Measurements from ENCODE around the gene ELOVL7.
"Not testable (repeated sequence)": the region's sequence is repeated elsewhere in the genome, so short reads cannot be mapped to it uniquely, and the experiment has no call there.

Gene ELOVL7

GRCh38 chr5:60843936-60844905, at the start of gene ELOVL7:
ELOVL7 (minus strand) TSS chr5:60844269; CDS start chr5:60787397, 56,872 bp downstream.
- peaks cover 25% of the 10 kb centered on the region for H3K27me3 ChIP-seq (ENCODE audit: control insufficient read depth, insufficient read depth, low read length)
- H3K4me3 ChIP-seq (ENCODE audit: low read length) = peak within 1 kb of the TSS; percentile 71
- peak within 1 kb of the TSS; percentile 52 for H3K9ac ChIP-seq (ENCODE audit: low read length)
- H3K4me1 ChIP-seq (ENCODE audit: control insufficient read depth, low read depth, low read length) = peaks cover 4% of the 10 kb centered on the region
- H3K36me3 ChIP-seq (ENCODE audit: control insufficient read depth, low read depth, low read length) = no peaks in the 10 kb centered on the region
- H3K27ac ChIP-seq (ENCODE audit: low read length) = no peak within 1 kb of the TSS
- no peaks in the 10 kb centered on the region for H3K9me3 ChIP-seq (ENCODE audit: control insufficient read depth, low read depth, low read length)

- Histone ChIP-seq H3K27me3 (ENCODE audit: control insufficient read depth, insufficient read depth, low read length) (no peaks in the 10 kb centered on the region), H3K9me3 (ENCODE audit: control insufficient read depth, low read depth, low read length) (no peaks in the 10 kb centered on the region), H3K27ac (ENCODE audit: low read length) (no peak overlapping the region), H3K4me1 (ENCODE audit: control insufficient read depth, low read depth, low read length) (peaks cover 12% of the 10 kb centered on the region), H3K36me3 (ENCODE audit: control insufficient read depth, low read depth, low read length) (no peaks in the 10 kb centered on the region), H3K9ac (ENCODE audit: low read length) (no peak overlapping the region), H3K4me3 (ENCODE audit: low read length) (no peak overlapping the region)
These were observed 49.5 kb upstream of the ELOVL7 start for GRCh38 chr5:60893521-60893920.

DNA sequence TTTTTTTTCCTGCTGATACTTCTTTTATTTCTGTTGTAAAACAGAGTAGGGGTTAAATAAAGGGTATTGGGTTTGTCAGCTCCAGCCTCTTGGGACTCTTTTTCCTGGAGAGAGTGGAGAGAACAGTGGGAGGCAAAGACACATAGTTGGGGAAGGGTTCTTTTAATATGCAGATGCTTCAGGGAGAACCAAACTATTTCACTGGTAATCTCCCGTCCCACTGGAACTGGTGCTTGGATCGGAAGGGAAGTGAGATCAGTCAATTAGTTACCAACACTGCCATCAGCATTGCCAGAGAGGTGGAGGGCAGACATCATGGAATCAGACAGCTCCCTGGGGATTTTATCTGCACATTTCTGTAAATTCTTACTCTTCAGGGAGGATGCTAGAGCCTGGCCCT, 47.6 kb upstream of the ELOVL7 start:
- Histone ChIP-seq H3K4me3 (ENCODE audit: low read length) (no peak overlapping the region), H3K9me3 (ENCODE audit: control insufficient read depth, low read depth, low read length) (no peaks in the 10 kb centered on the region), H3K27me3 (ENCODE audit: control insufficient read depth, insufficient read depth, low read length) (no peaks in the 10 kb centered on the region), H3K36me3 (ENCODE audit: control insufficient read depth, low read depth, low read length) (no peaks in the 10 kb centered on the region), H3K4me1 (ENCODE audit: control insufficient read depth, low read depth, low read length) (peaks cover 12% of the 10 kb centered on the region), H3K27ac (ENCODE audit: low read length) (no peak overlapping the region), H3K9ac (ENCODE audit: low read length) (no peak overlapping the region)

- Histone ChIP-seq H3K36me3 (ENCODE audit: control insufficient read depth, low read depth, low read length) (no peaks in the 10 kb centered on the region), H3K9ac (ENCODE audit: low read length) (no peak overlapping the region), H3K9me3 (ENCODE audit: control insufficient read depth, low read depth, low read length) (no peaks in the 10 kb centered on the region), H3K4me3 (ENCODE audit: low read length) (no peak overlapping the region), H3K27me3 (ENCODE audit: control insufficient read depth, insufficient read depth, low read length) (no peaks in the 10 kb centered on the region), H3K4me1 (ENCODE audit: control insufficient read depth, low read depth, low read length) (peaks cover 12% of the 10 kb centered on the region), H3K27ac (ENCODE audit: low read length) (no peak overlapping the region)
These were observed 44.4 kb upstream of the ELOVL7 start for GRCh38 chr5:60888359-60889061.

DNA sequence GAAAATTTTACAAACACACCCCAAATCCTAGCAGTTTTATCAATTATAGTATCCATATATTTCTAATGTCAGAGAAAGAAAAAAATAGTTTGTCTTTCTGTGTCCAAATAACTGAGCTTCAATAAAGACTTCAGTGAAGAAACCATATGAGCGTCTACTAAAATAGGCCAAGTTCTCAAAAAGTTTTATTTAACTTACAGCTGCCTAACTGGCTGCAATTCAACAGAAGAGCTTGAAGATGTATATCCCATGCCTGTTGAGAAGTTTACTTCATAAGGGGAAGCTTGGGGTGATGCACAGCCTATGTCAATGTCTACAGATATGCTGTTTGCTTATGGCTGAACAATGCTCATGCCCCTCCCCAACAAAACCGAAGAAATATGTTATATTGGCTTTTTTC, 43.7 kb upstream of the ELOVL7 start:
- H3K27me3 ChIP-seq (ENCODE audit: control insufficient read depth, insufficient read depth, low read length) = no peaks in the 10 kb centered on the region
- no peak overlapping the region for H3K9ac ChIP-seq (ENCODE audit: low read length)
- H3K27ac ChIP-seq (ENCODE audit: low read length) = no peak overlapping the region
- no peaks in the 10 kb centered on the region for H3K36me3 ChIP-seq (ENCODE audit: control insufficient read depth, low read depth, low read length)
- no peaks in the 10 kb centered on the region for H3K9me3 ChIP-seq (ENCODE audit: control insufficient read depth, low read depth, low read length)
- H3K4me3 ChIP-seq (ENCODE audit: low read length) = no peak overlapping the region
- H3K4me1 ChIP-seq (ENCODE audit: control insufficient read depth, low read depth, low read length) = peaks cover 12% of the 10 kb centered on the region

GRCh38 chr5:60887096-60887495, 43.0 kb upstream of the ELOVL7 start:
- H3K9me3 ChIP-seq (ENCODE audit: control insufficient read depth, low read depth, low read length) = peaks cover 2% of the 10 kb centered on the region
- no peaks in the 10 kb centered on the region for H3K27me3 ChIP-seq (ENCODE audit: control insufficient read depth, insufficient read depth, low read length)
- no peaks in the 10 kb centered on the region for H3K36me3 ChIP-seq (ENCODE audit: control insufficient read depth, low read depth, low read length)
- no peak overlapping the region for H3K27ac ChIP-seq (ENCODE audit: low read length)
- no peak overlapping the region for H3K4me3 ChIP-seq (ENCODE audit: low read length)
- H3K4me1 ChIP-seq (ENCODE audit: control insufficient read depth, low read depth, low read length) = peaks cover 10% of the 10 kb centered on the region
- no peak overlapping the region for H3K9ac ChIP-seq (ENCODE audit: low read length)

DNA sequence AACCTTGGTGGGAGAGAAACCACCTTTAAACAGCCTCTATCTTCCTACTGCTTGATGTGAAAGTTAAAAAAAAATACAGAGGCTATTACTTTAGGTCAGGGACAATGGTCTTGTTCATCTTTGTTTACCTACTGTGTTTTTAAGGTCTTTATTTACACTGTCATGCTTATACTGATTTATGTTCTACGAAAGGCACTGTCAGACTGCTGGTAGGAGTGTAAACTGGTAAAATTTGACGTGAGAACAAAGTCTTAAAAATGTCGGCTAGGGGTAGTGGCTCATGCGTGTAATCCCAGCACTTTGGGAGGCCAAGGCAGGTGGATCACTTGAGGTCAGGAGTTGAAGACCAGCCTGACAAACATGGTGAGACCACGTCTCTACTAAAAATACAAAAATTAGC, 42.1 kb upstream of the ELOVL7 start:
- H3K27me3 ChIP-seq (ENCODE audit: control insufficient read depth, insufficient read depth, low read length) = no peaks in the 10 kb centered on the region
- no peak overlapping the region for H3K9ac ChIP-seq (ENCODE audit: low read length)
- H3K36me3 ChIP-seq (ENCODE audit: control insufficient read depth, low read depth, low read length) = no peaks in the 10 kb centered on the region
- H3K27ac ChIP-seq (ENCODE audit: low read length) = no peak overlapping the region
- H3K9me3 ChIP-seq (ENCODE audit: control insufficient read depth, low read depth, low read length) = peaks cover 9% of the 10 kb centered on the region
- peaks cover 1% of the 10 kb centered on the region for H3K4me1 ChIP-seq (ENCODE audit: control insufficient read depth, low read depth, low read length)
- H3K4me3 ChIP-seq (ENCODE audit: low read length) = no peak overlapping the region

- Histone ChIP-seq H3K4me3 (ENCODE audit: low read length) (no peak overlapping the region), H3K27ac (ENCODE audit: low read length) (no peak overlapping the region), H3K4me1 (ENCODE audit: control insufficient read depth, low read depth, low read length) (no peaks in the 10 kb centered on the region), H3K9ac (ENCODE audit: low read length) (no peak overlapping the region), H3K27me3 (ENCODE audit: control insufficient read depth, insufficient read depth, low read length) (no peaks in the 10 kb centered on the region), H3K9me3 (ENCODE audit: control insufficient read depth, low read depth, low read length) (peaks cover 9% of the 10 kb centered on the region), H3K36me3 (ENCODE audit: control insufficient read depth, low read depth, low read length) (no peaks in the 10 kb centered on the region)
These were observed 39.2 kb upstream of the ELOVL7 start for GRCh38 chr5:60883229-60883628.

- no peak overlapping the region for H3K9ac ChIP-seq (ENCODE audit: low read length)
- no peak overlapping the region for H3K27ac ChIP-seq (ENCODE audit: low read length)
These were observed 28.8 kb upstream of the ELOVL7 start for GRCh38 chr5:60872892-60873291.

DNA sequence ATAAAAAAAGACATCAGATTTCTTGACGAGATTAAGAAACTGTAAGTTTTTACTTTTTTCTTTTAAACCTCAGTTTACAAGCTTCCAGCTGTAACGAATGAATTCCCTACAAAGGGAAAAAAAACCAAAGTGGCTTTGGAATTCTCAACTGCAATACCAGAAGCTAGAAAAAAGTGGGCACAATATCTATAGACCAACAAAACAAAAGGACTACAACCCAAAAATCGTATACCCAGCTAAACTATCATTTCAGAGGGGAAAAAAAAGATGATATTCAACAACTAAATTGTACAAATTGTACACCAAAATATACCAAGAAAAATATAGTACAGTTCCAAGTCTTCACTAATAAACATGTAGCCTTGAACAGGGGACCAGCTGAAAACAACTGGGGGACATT, 26.8 kb upstream of the ELOVL7 start:
- no peaks in the 10 kb centered on the region for H3K36me3 ChIP-seq (ENCODE audit: control insufficient read depth, low read depth, low read length)
- no peaks in the 10 kb centered on the region for H3K4me1 ChIP-seq (ENCODE audit: control insufficient read depth, low read depth, low read length)
- H3K27me3 ChIP-seq (ENCODE audit: control insufficient read depth, insufficient read depth, low read length) = no peaks in the 10 kb centered on the region

More at GRCh38 chr5:60872892-60873291, 28.8 kb upstream of the ELOVL7 start:
- Histone ChIP-seq H3K36me3 (ENCODE audit: control insufficient read depth, low read depth, low read length) (no peaks in the 10 kb centered on the region), H3K27me3 (ENCODE audit: control insufficient read depth, insufficient read depth, low read length) (no peaks in the 10 kb centered on the region), H3K4me3 (ENCODE audit: low read length) (no peak overlapping the region), H3K4me1 (ENCODE audit: control insufficient read depth, low read depth, low read length) (no peaks in the 10 kb centered on the region), H3K9me3 (ENCODE audit: control insufficient read depth, low read depth, low read length) (peaks cover 9% of the 10 kb centered on the region)

DNA sequence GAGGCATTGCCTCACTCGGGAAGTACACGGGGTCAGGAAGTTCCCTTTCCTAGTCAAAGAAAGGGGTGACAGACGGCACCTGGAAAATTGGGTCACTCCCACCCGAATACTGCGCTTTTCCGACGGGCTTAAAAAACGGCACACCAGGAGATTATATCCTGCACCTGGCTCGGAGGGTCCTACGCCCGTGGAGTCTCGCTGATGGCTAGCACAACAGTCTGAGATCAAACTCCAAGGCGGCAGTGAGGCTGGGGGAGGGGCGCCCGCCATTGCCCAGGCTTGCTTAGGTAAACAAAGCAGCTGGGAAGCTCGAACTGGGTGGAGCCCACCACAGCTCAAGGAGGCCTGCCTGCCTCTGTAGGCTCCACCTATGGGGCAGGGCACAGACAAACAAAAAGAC, 16.5 kb upstream of the ELOVL7 start:
- H3K27ac ChIP-seq (ENCODE audit: low read length); H3K4me1 ChIP-seq (ENCODE audit: control insufficient read depth, low read depth, low read length); H3K4me3 ChIP-seq (ENCODE audit: low read length); H3K9ac ChIP-seq (ENCODE audit: low read length); H3K9me3 ChIP-seq (ENCODE audit: control insufficient read depth, low read depth, low read length); H3K27me3 ChIP-seq (ENCODE audit: control insufficient read depth, insufficient read depth, low read length); H3K36me3 ChIP-seq (ENCODE audit: control insufficient read depth, low read depth, low read length): not testable (repeated sequence)

More for the DNA sequence above, 26.8 kb upstream of the ELOVL7 start:
- Histone ChIP-seq H3K9ac (ENCODE audit: low read length) (no peak overlapping the region), H3K4me3 (ENCODE audit: low read length) (no peak overlapping the region), H3K27ac (ENCODE audit: low read length) (no peak overlapping the region), H3K9me3 (ENCODE audit: control insufficient read depth, low read depth, low read length) (peaks cover 9% of the 10 kb centered on the region)
